HUES6 (cell line): Measurements from ENCODE around the gene HTRA1.

Source experiments
- H3K27ac ChIP-seq: 2 replicates; pipeline ENCODE4 v1.7.0; 2013; ENCODE audit warnings: low read depth, mild to moderate bottlenecking, low read length, inconsistent platforms
- H3K27me3 ChIP-seq: 2 replicates; pipeline ENCODE4 v1.6.1; 2013; ENCODE audit warnings: low read length; ENCODE audit not compliant: control insufficient read depth, insufficient read depth
- H3K36me3 ChIP-seq: 2 replicates; pipeline ENCODE4 v1.6.1; 2013; ENCODE audit warnings: low read length; ENCODE audit not compliant: control insufficient read depth, insufficient read depth
- H3K4me1 ChIP-seq: 2 replicates; pipeline ENCODE4 v1.6.1; 2013; ENCODE audit warnings: low read length; ENCODE audit not compliant: control insufficient read depth, insufficient read depth
- H3K4me3 ChIP-seq: 2 replicates; pipeline ENCODE4 v1.5.1; 2013; ENCODE audit warnings: low read depth, low read length
- H3K9ac ChIP-seq: one replicate; pipeline ENCODE4 v1.6.1; 2013; ENCODE audit warnings: mild to moderate bottlenecking, low read length
- H3K9me3 ChIP-seq: 2 replicates; pipeline ENCODE4 v1.6.1; 2013; ENCODE audit warnings: low read depth, low read length; ENCODE audit not compliant: control insufficient read depth, insufficient read depth

HTRA1 gene

GRCh38 chr10:122490268-122490667, 28.9 kb downstream of the HTRA1 start:
- no peak overlapping the region for H3K4me3 ChIP-seq
- H3K9me3 ChIP-seq = no peaks in the 10 kb centered on the region
- no peak overlapping the region for H3K9ac ChIP-seq
- no peak overlapping the region for H3K27ac ChIP-seq
- peaks cover 10% of the 10 kb centered on the region; the same call in 1 of the 2 replicates for H3K4me1 ChIP-seq
- no peaks in the 10 kb centered on the region for H3K27me3 ChIP-seq
- no peaks in the 10 kb centered on the region for H3K36me3 ChIP-seq

DNA sequence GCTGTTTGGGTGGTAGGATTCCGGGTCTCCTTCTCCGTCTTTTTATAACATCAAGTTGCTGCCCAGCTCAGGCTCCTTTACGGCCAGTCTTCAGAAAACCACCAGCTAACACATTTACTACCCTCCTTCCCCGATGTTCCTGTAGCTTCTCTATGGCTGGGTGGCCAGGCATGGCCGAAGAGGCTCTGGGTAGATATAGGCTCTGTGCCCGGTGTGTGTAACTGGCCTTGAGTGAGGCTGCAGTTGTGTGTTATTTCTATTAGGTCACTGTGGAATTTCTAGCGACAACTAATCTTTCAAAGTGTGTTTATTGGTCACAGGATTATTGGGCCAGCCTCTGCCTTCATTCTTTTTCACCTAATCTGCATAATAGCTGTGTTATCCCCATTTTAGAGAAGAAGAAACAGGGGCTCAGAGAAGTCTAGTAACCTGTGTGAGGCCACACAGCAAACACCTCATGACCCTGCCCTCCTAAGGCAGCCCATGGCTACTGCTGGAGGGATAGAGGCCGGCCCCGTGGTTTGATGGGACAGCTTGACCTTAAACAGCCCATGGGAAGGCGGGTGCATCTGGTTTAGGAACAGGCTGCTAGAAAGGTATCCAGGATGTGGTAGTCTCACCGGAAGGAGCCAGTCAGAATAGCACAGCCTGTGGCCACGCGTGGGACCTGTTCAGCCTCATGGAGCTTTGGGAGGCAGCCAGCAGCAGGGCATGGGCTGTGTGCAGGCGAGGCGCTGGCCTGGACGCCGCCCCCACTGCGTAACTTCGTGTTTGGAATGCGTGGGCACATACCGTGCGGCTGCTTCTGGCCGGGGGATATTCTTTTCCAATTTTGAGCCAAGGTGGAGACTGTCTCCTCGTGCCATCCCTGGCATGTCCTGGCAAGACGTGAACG, 29.7 kb downstream of the HTRA1 start:
- Histone ChIP-seq H3K9ac (no peak overlapping the region), H3K9me3 (no peaks in the 10 kb centered on the region), H3K36me3 (no peaks in the 10 kb centered on the region), H3K27me3 (no peaks in the 10 kb centered on the region), H3K4me3 (no peak overlapping the region), H3K4me1 (peaks cover 15% of the 10 kb centered on the region; the same call in 1 of the 2 replicates), H3K27ac (no peak overlapping the region)

GRCh38 chr10:122492006-122492405, 30.7 kb downstream of the HTRA1 start:
- no peak overlapping the region for H3K9ac ChIP-seq
- H3K27me3 ChIP-seq = no peaks in the 10 kb centered on the region
- H3K4me3 ChIP-seq = no peak overlapping the region
- peaks cover 10% of the 10 kb centered on the region; the same call in 1 of the 2 replicates for H3K4me1 ChIP-seq
- no peaks in the 10 kb centered on the region for H3K9me3 ChIP-seq
- no peak overlapping the region for H3K27ac ChIP-seq
- H3K36me3 ChIP-seq = no peaks in the 10 kb centered on the region

DNA sequence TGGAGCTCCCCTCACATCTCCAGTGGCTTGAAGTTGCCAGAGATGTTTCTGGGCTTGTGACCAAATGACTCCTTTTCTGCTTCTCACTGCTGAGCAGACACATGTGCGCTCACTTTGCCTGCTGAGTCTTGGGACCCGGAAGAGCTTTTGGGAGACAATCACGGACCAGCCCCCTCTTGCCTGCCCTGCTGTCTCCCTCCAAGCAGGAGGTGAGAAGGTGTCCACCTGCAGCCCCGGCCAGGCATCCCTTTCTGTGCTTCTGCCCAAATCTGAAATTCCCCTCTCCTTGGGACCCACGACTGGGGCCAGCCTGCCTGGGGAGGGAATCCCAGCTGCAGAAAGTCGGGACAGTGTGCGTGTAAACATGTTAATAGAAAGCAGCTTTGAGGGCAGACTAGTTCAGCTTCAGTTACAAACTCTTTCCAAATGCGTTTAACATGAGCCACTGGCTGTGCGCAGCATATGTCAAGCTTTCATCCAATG, 31.7 kb downstream of the HTRA1 start:
- no peak overlapping the region for H3K27ac ChIP-seq
- no peak overlapping the region for H3K9ac ChIP-seq
- no peaks in the 10 kb centered on the region for H3K36me3 ChIP-seq
- peaks cover 5% of the 10 kb centered on the region; the same call in 1 of the 2 replicates for H3K4me1 ChIP-seq
- no peaks in the 10 kb centered on the region for H3K27me3 ChIP-seq
- no peaks in the 10 kb centered on the region for H3K9me3 ChIP-seq
- H3K4me3 ChIP-seq = no peak overlapping the region

- Histone ChIP-seq H3K9me3 (no peaks in the 10 kb centered on the region), H3K4me1 (peaks cover 5% of the 10 kb centered on the region; the same call in 1 of the 2 replicates), H3K9ac (no peak overlapping the region), H3K4me3 (no peak overlapping the region), H3K36me3 (no peaks in the 10 kb centered on the region), H3K27ac (no peak overlapping the region), H3K27me3 (no peaks in the 10 kb centered on the region)
Observed at GRCh38 chr10:122493761-122494160, 32.4 kb downstream of the HTRA1 start.

GRCh38 chr10:122494173-122494820, 32.9 kb downstream of the HTRA1 start:
- peaks cover 5% of the 10 kb centered on the region; the same call in 1 of the 2 replicates for H3K4me1 ChIP-seq
- H3K9ac ChIP-seq = no peak overlapping the region
- H3K36me3 ChIP-seq = no peaks in the 10 kb centered on the region
- H3K9me3 ChIP-seq = no peaks in the 10 kb centered on the region
- no peaks in the 10 kb centered on the region for H3K27me3 ChIP-seq
- H3K4me3 ChIP-seq = no peak overlapping the region
- no peak overlapping the region for H3K27ac ChIP-seq

DNA sequence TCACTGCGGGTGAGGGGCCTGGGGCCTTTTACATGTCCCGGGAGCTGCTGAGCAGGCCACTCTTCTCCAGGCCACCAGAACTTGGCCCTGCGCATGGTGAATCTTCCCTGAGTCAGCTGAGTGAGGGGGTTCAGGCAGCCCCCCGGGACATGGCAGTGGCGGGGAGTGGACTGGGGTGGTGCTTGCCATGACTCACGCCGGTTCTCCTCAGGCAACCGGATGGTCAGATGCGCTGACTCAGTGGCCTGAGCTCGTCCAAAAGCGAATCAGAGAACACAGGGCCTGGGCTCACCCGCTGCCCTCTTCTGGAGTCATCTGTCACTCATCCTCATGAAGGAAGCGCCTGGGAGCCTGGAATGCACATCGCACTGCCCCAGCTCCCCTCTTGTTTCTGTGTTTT, 33.5 kb downstream of the HTRA1 start:
- H3K4me1 ChIP-seq = peaks cover 5% of the 10 kb centered on the region; the same call in 1 of the 2 replicates
- no peaks in the 10 kb centered on the region for H3K27me3 ChIP-seq
- H3K9ac ChIP-seq = no peak overlapping the region
- H3K36me3 ChIP-seq = no peaks in the 10 kb centered on the region
- no peaks in the 10 kb centered on the region for H3K9me3 ChIP-seq
- H3K4me3 ChIP-seq = no peak overlapping the region
- no peak overlapping the region for H3K27ac ChIP-seq

DNA sequence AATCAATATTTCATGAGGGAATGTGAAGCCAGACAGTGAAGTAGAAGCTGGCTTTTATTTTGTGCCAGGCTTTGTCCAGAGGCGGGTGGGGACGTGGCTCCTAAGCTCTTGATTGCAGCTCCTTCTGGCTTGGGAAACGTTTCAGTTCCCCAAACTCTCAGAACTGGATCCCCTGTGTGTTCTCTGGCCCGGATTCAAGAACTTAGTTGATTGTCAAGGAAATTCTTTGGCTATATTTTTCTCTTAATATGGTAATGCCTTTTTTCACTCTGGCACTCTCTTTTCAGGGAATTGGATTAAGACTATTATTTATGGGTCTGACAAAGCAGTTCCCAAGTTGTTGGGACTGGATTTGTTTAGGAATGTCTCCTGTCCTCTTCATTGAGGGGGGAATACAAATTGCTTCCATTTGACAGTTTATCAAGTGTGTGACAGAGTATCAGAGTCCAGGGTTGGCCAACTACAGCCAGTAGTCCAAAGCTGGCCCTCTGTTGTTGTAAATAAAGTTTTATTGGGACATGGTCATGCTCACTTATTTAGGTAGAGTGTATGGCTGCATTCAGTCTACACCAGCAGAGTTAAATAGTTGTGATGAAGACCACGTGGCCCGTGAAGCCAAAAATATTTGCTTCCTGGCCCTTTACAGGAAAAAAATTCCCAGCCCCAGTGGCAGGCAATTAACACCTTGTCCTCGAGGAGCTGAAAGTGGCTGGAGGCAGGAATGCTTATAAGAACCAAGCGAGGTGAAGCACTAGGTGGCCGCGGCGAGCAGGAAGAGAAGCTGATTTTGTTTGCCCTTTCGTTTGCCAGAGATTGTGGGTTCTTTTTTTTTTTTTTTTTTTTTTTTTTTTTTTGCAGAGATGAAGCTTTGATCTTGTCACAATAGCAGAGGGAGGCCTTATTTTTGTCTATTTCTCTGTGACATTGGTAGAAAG, 34.3 kb downstream of the HTRA1 start:
- no peaks in the 10 kb centered on the region for H3K9me3 ChIP-seq
- H3K4me3 ChIP-seq = no peak overlapping the region
- H3K9ac ChIP-seq = no peak overlapping the region
- no peaks in the 10 kb centered on the region for H3K27me3 ChIP-seq
- H3K4me1 ChIP-seq = peaks cover 5% of the 10 kb centered on the region; the same call in 1 of the 2 replicates
- H3K36me3 ChIP-seq = no peaks in the 10 kb centered on the region
- H3K27ac ChIP-seq = no peak overlapping the region

GRCh38 chr10:122497241-122497640, 35.9 kb downstream of the HTRA1 start:
- Histone ChIP-seq H3K27me3 (no peaks in the 10 kb centered on the region), H3K36me3 (no peaks in the 10 kb centered on the region), H3K4me3 (no peak overlapping the region), H3K9ac (no peak overlapping the region), H3K27ac (no peak overlapping the region), H3K9me3 (no peaks in the 10 kb centered on the region), H3K4me1 (peaks cover 5% of the 10 kb centered on the region; the same call in 1 of the 2 replicates)

DNA sequence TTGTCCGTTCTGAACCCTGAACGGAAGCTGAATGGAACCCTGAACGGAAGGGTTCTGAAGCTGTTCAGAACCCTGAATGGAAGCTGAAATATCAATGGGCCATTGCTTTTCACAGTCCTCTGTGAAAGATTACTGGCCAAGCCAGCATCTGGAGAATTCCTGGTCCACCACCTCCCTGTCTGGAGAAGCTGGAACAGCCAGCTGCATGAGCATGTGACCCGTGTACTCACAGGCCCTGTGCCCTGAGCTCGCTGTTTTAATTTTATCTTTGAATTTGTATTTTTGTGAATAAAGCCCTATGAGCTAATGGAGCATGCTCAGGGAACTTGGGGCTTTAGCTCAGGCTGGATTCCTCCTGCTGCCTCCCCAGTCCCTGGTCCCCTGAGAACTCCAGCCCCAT, 37.2 kb downstream of the HTRA1 start:
- Histone ChIP-seq H3K27ac (no peak overlapping the region), H3K36me3 (no peaks in the 10 kb centered on the region), H3K4me3 (no peak overlapping the region), H3K9me3 (no peaks in the 10 kb centered on the region), H3K27me3 (no peaks in the 10 kb centered on the region), H3K9ac (no peak overlapping the region), H3K4me1 (peaks cover 5% of the 10 kb centered on the region; the same call in 1 of the 2 replicates)
